H1 (cell line): ENCODE results near the gene NKAIN2. TPM values are rescaled to one million over a fixed set of nuclear protein-coding genes. Genes with fewer than 3 reads are reported as not detected.

Experiments
- CREB1 ChIP-seq: IDR thresholded peaks from 2 replicates; pipeline ENCODE4 v1.6.1; 2012; ENCODE audit warnings: inconsistent platforms
- GABPA ChIP-seq: IDR thresholded peaks from 2 replicates; pipeline ENCODE4 v1.6.1; 2011; ENCODE audit warnings: mild to moderate bottlenecking, low read length, moderate library complexity, borderline replicate concordance; ENCODE audit not compliant: insufficient read depth
- KDM1A ChIP-seq: fragments of 200-600, 300-600 bp; sonication (generic); IDR thresholded peaks from 2 replicates; pipeline ENCODE4 v1.7.1; 2016; ENCODE audit warnings: mild to moderate bottlenecking, low read length, borderline replicate concordance
- RAD21 ChIP-seq, 2 experiments: IDR thresholded peaks in 1 of 2; conservative IDR thresholded peaks in 1 of 2; 2 replicates each; pipeline ENCODE4 v1.6.1; 2011; ENCODE audit warnings: low read depth in 2 of 2, low read length in 2 of 2, improper control_type of control experiment in 1 of 2, inconsistent platforms in 1 of 2, mild to moderate bottlenecking in 1 of 2, moderate library complexity in 1 of 2
- RFX5 ChIP-seq: IDR thresholded peaks from 2 replicates; pipeline ENCODE4 v1.6.1; 2011; ENCODE audit warnings: low read depth, low read length, improper control_type of control experiment, borderline replicate concordance
- SP1 ChIP-seq: IDR thresholded peaks from 2 replicates; pipeline ENCODE4 v1.6.1; 2011; ENCODE audit warnings: low read depth, low read length
- TAF7 ChIP-seq: optimal IDR thresholded peaks from 2 replicates; pipeline ENCODE3; 2011; ENCODE audit warnings: low read depth, mild to moderate bottlenecking, inconsistent platforms, low read length, moderate library complexity, borderline replicate concordance
- TCF12 ChIP-seq: IDR thresholded peaks from 2 replicates; pipeline ENCODE4 v1.6.1; 2011; ENCODE audit warnings: low read depth, mild to moderate bottlenecking, low read length
- polyA plus RNA-seq, 7 experiments: library from polyadenylated mRNA; depleted of rRNA in 3 of 7; stranded (reverse) in 5 of 7; unstranded in 2 of 7; fragments of >200 nt in 5 of 7; fragments of 200-250 nt in 2 of 7; gene quantifications; 1 replicate in 5 of 7; 2 replicates in 1 of 7; 4 replicates in 1 of 7; pipeline versions ENCODE4 v1.2.1 to v1.2.3, GENCODE V29; 2011 to 2013; ENCODE audit warnings: missing spikeins in 2 of 7, mixed read lengths in 2 of 7
- total RNA-seq: library from RNA; stranded (reverse); fragmentation: NEBNext Ultra II Directional; extraction: Animal tissue kit (Norgen Biotek cat#: 25700); gene quantifications from 2 replicates; pipeline ENCODE4 v1.2.1, GENCODE V29; 2021
- TF ChIP-seq, protein P1 (sequence below): fragments of 300-600 bp; sonication (generic); IDR thresholded peaks from 2 replicates; pipeline ENCODE4 v1.7.1; 2012; ENCODE audit warnings: low read length, moderate library complexity, mild to moderate bottlenecking, inconsistent platforms; ENCODE audit not compliant: insufficient replicate concordance

NKAIN2 gene
- total and polyA plus RNA-seq, 2 of the 8 experiments (the other 6 are each of a cell fraction or from before 2014, with no cell fraction given), result 0.20 to 0.34 TPM

DNA sequence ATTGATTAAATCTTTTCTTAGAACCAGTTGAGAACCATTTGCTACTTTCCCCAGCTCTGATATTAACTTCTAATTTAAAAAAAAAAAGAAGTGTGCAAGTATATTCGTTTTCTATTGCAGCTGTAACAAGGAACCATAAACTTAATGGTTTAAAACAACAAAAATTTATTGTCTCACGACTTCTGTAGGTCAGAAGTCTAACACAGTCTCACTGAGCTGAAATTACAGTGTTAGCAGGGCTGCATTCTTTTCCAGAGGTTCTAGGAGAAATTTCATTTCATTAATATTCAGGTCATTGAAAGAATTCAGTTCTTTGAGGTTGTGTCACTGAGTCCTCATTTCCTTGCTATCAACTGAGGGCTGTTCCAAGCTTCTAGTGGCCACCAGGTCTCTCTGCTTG is 945.1 kb downstream of the NKAIN2 start (continued):
- TF ChIP-seq, protein P1, sequence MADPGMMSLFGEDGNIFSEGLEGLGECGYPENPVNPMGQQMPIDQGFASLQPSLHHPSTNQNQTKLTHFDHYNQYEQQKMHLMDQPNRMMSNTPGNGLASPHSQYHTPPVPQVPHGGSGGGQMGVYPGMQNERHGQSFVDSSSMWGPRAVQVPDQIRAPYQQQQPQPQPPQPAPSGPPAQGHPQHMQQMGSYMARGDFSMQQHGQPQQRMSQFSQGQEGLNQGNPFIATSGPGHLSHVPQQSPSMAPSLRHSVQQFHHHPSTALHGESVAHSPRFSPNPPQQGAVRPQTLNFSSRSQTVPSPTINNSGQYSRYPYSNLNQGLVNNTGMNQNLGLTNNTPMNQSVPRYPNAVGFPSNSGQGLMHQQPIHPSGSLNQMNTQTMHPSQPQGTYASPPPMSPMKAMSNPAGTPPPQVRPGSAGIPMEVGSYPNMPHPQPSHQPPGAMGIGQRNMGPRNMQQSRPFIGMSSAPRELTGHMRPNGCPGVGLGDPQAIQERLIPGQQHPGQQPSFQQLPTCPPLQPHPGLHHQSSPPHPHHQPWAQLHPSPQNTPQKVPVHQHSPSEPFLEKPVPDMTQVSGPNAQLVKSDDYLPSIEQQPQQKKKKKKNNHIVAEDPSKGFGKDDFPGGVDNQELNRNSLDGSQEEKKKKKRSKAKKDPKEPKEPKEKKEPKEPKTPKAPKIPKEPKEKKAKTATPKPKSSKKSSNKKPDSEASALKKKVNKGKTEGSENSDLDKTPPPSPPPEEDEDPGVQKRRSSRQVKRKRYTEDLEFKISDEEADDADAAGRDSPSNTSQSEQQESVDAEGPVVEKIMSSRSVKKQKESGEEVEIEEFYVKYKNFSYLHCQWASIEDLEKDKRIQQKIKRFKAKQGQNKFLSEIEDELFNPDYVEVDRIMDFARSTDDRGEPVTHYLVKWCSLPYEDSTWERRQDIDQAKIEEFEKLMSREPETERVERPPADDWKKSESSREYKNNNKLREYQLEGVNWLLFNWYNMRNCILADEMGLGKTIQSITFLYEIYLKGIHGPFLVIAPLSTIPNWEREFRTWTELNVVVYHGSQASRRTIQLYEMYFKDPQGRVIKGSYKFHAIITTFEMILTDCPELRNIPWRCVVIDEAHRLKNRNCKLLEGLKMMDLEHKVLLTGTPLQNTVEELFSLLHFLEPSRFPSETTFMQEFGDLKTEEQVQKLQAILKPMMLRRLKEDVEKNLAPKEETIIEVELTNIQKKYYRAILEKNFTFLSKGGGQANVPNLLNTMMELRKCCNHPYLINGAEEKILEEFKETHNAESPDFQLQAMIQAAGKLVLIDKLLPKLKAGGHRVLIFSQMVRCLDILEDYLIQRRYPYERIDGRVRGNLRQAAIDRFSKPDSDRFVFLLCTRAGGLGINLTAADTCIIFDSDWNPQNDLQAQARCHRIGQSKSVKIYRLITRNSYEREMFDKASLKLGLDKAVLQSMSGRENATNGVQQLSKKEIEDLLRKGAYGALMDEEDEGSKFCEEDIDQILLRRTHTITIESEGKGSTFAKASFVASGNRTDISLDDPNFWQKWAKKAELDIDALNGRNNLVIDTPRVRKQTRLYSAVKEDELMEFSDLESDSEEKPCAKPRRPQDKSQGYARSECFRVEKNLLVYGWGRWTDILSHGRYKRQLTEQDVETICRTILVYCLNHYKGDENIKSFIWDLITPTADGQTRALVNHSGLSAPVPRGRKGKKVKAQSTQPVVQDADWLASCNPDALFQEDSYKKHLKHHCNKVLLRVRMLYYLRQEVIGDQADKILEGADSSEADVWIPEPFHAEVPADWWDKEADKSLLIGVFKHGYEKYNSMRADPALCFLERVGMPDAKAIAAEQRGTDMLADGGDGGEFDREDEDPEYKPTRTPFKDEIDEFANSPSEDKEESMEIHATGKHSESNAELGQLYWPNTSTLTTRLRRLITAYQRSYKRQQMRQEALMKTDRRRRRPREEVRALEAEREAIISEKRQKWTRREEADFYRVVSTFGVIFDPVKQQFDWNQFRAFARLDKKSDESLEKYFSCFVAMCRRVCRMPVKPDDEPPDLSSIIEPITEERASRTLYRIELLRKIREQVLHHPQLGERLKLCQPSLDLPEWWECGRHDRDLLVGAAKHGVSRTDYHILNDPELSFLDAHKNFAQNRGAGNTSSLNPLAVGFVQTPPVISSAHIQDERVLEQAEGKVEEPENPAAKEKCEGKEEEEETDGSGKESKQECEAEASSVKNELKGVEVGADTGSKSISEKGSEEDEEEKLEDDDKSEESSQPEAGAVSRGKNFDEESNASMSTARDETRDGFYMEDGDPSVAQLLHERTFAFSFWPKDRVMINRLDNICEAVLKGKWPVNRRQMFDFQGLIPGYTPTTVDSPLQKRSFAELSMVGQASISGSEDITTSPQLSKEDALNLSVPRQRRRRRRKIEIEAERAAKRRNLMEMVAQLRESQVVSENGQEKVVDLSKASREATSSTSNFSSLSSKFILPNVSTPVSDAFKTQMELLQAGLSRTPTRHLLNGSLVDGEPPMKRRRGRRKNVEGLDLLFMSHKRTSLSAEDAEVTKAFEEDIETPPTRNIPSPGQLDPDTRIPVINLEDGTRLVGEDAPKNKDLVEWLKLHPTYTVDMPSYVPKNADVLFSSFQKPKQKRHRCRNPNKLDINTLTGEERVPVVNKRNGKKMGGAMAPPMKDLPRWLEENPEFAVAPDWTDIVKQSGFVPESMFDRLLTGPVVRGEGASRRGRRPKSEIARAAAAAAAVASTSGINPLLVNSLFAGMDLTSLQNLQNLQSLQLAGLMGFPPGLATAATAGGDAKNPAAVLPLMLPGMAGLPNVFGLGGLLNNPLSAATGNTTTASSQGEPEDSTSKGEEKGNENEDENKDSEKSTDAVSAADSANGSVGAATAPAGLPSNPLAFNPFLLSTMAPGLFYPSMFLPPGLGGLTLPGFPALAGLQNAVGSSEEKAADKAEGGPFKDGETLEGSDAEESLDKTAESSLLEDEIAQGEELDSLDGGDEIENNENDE, result no peak
- TF ChIP-seq TAF7 (no peak), RFX5 (no peak), KDM1A (no peak), GABPA (no peak), TCF12 (no peak), CREB1 (no peak), SP1 (no peak), RAD21 (IDR thresholded peaks at IDR 0.05 in 1 of 2, conservative IDR thresholded peaks at IDR 0.05 in 1 of 2; ENCODE audit: low read depth in 2 of 2, low read length in 2 of 2) (no peak)
